Liver (tissue), 3 donors: ENCODE measurements around the gene CENPX.

Source experiments
- CTCF ChIP-seq: fragments of 150-350 bp; IDR thresholded peaks from 2 replicates; pipeline ENCODE4 v1.5.1; 2017; ENCODE audit warnings: improper control_type of control experiment, low read depth, low read length; ENCODE audit not compliant: missing input control
- MAX ChIP-seq: IDR thresholded peaks from 2 replicates; pipeline ENCODE4 v1.6.1; 2016; ENCODE audit warnings: antibody characterized with exemption
- RAD21 ChIP-seq, 2 donors: IDR thresholded peaks; 2 replicates each; pipeline ENCODE4 v1.6.1; 2016; ENCODE audit warnings: antibody characterized with exemption in 2 of 2, mild to moderate bottlenecking in 2 of 2
- TAF1 ChIP-seq: conservative IDR thresholded peaks from 2 replicates; pipeline ENCODE4 v1.6.1; 2016; ENCODE audit warnings: antibody characterized with exemption, mild to moderate bottlenecking
- YY1 ChIP-seq: IDR thresholded peaks from 2 replicates; pipeline ENCODE4 v1.6.1; 2016; ENCODE audit warnings: antibody characterized with exemption, mild to moderate bottlenecking
- donor health status: healthy.
- donor health status: healthy.

- TF ChIP-seq TAF1 (no peak), CTCF (no peak), MAX (no peak), RAD21 (IDR thresholded peaks at IDR 0.05) (no peak), YY1 (no peak)
These were observed 40.3 kb upstream of the CENPX start for GRCh38 chr17:82062984-82063368.
